WERI-Rb-1 (cell line): ENCODE data around the gene CCDC187.

Experiments
- DNase-seq: peaks from one replicate; pipeline ENCODE4 v3.0.0-alpha.2; 2020
- H3K27ac ChIP-seq: fragments of 250-450 bp; sonication (Bioruptor Pico); 2 replicates; pipeline ENCODE4 v1.5.1; 2020; ENCODE audit warnings: mild to moderate bottlenecking, moderate library complexity
- H3K27me3 ChIP-seq: fragments of 250-450 bp; sonication (Bioruptor Pico); 2 replicates; pipeline ENCODE4 v1.5.1; 2021; ENCODE audit warnings: mild to moderate bottlenecking, low read depth, moderate library complexity; ENCODE audit not compliant: insufficient read depth, severe bottlenecking
- H3K36me3 ChIP-seq: fragments of 250-450 bp; sonication (Bioruptor Pico); 2 replicates; pipeline ENCODE4 v1.5.1; 2020; ENCODE audit warnings: mild to moderate bottlenecking, moderate library complexity
- H3K4me3 ChIP-seq: 2 replicates; pipeline ENCODE4 v1.5.1; 2011; ENCODE audit warnings: low read depth, mild to moderate bottlenecking, control low read depth, low read length
- H3K9me3 ChIP-seq: fragments of 250-450 bp; sonication (Bioruptor Pico); 2 replicates; pipeline ENCODE4 v1.5.1; 2021; ENCODE audit warnings: mild to moderate bottlenecking, moderate library complexity; ENCODE audit not compliant: severe bottlenecking
- TF ChIP-seq, protein P1 (sequence below): IDR thresholded peaks from 2 replicates; pipeline ENCODE4 v1.5.1; 2011; ENCODE audit warnings: low read depth, mild to moderate bottlenecking, control low read depth, inconsistent platforms, low read length

Gene CCDC187

DNA sequence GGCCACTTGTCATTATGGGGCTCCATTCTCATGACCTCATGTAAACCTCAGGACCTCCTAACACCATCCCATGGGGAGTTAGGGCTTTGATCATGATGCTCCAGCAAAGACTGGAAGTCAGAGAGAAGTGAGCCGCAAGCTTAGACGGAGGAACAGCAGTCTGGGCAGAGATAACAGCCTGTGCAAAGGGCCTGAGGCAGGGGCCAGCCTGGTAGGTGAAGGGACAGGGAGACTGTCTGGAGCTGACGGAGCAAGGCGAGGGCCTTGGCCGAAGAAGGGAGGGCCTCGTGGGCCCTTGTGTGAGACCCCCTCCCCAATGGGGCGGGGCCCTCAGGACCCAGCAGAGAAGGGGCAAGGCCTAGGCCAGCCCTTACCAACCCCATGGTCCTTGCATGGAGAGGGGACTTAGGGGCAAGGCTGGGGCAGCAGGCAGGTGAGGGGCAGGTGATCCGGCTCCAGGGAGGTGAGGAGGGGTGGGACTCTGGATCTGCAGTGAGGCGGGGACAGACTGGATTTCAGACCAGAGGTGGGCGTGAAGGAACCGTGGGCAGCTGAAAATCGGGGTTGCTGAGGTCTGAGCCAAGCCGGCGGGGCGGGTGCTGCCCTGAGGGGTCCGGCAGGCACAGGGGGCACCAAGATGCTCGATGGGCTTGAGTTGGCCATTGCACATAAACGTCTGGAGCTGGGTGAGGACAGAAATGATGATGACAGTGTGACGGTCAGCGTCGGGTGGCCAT lies 40.8 kb upstream of the CCDC187 start:
- Histone ChIP-seq H3K9me3 (no peaks in the 10 kb centered on the region), H3K27ac (no peak overlapping the region; the same call in 1 of the 2 replicates), H3K27me3 (no peaks in the 10 kb centered on the region), H3K4me3 (no peak overlapping the region), H3K36me3 (peaks cover 52% of the 10 kb centered on the region)
- TF ChIP-seq, protein P1, sequence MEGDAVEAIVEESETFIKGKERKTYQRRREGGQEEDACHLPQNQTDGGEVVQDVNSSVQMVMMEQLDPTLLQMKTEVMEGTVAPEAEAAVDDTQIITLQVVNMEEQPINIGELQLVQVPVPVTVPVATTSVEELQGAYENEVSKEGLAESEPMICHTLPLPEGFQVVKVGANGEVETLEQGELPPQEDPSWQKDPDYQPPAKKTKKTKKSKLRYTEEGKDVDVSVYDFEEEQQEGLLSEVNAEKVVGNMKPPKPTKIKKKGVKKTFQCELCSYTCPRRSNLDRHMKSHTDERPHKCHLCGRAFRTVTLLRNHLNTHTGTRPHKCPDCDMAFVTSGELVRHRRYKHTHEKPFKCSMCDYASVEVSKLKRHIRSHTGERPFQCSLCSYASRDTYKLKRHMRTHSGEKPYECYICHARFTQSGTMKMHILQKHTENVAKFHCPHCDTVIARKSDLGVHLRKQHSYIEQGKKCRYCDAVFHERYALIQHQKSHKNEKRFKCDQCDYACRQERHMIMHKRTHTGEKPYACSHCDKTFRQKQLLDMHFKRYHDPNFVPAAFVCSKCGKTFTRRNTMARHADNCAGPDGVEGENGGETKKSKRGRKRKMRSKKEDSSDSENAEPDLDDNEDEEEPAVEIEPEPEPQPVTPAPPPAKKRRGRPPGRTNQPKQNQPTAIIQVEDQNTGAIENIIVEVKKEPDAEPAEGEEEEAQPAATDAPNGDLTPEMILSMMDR, result no peak
- DNase-seq, result no peak

GRCh38 chr9:136343884-136344269 lies 40.0 kb upstream of the CCDC187 start:
- DNase-seq, result no peak
- Histone ChIP-seq H3K27me3 (no peaks in the 10 kb centered on the region), H3K4me3 (no peak overlapping the region), H3K27ac (peak overlapping the region; percentile 89), H3K9me3 (no peaks in the 10 kb centered on the region), H3K36me3 (peaks cover 54% of the 10 kb centered on the region)
- TF ChIP-seq, protein P1, result no peak

DNA sequence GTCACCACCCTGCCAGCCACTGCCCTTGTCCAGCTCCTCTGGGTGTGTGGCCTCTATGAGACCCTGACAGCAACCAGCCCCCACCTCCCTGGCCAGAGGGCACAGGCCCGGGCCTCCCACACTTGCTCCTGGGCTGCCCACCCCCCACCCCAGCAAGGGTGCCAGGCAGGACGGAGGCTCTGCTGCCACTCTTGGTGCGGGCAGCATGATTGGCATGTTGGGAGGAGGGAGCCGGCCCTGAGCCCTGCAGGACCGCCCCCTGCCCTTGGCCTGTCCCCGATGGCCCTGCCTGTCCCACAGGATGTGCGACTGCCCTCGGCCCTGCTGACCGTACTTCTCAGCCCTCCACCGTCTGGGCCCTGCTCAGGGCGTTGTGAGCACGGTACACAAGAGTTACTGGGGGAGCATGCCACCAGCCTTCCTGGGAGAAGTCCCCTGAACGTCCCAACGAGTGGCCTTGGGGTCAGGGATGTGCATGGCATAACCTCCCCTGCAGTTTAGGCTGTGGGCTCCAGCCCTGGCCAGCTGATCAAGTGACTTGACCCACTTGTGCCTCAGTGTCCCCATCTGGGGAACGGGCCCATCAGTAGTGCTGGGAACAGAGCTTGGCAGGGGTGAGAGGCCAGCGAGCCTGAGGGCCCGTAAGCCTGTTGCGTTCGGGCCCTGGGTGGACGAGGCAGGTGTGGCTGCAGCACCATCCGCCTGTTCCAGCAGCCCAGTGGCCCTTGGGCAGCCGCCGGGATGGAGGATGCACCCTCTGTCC lies 39.4 kb upstream of the CCDC187 start:
- Histone ChIP-seq H3K27me3 (no peaks in the 10 kb centered on the region), H3K9me3 (no peaks in the 10 kb centered on the region), H3K4me3 (no peak overlapping the region), H3K27ac (peak overlapping the region; percentile 89), H3K36me3 (peaks cover 58% of the 10 kb centered on the region)
- TF ChIP-seq, protein P1, result no peak
- DNase-seq, result no peak

DNA sequence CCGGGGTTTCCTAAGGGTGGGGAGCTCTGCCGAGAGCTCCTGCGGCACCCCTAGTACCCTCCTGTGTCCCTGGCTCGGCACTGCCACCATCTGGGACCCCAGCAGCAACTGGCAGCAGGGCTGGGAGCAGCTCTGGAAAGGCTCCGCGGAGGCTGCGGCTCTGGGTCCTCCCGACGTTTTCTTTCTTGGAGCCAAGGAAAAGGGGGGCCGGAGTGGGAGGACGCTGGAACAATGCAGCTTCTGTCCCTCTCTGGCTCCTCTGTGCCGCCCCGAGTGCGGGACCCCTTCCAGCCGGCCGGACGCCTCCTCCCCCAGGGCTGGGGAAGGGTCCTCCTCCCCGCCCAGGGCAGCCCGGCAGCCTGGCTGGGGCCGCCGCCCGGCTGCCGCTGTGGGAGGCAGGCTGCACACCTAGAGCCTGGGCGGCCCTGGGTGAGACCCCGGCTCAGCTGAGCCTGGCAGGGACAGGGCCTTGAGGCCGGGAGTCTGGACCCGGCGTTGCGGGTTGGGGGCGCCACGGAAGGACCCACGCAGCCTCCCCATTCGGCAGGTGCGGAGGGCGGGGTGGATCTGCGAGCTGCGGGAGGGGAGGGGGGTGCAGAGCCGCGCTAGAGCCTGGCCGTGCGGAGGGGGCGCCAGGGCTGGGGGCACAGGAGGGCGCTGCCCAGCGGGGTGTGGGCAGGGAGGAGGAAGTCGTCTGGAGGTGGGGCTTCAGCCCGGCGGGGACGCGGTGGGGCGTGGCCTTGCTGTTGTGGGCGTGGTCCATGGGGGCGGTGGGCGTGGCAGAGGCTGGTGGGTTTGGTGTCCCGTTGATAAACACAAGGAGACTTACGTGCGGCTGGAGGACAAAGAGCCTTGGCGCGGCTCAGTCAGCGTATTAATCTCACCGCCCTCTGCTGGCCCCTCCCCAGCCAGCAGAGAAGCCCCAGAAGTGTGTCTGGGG lies 38.6 kb upstream of the CCDC187 start:
- Histone ChIP-seq H3K36me3 (peaks cover 67% of the 10 kb centered on the region), H3K27ac (peak overlapping the region; percentile 89), H3K27me3 (no peaks in the 10 kb centered on the region), H3K9me3 (no peaks in the 10 kb centered on the region), H3K4me3 (no peak overlapping the region)
- peak; percentile 92 for DNase-seq
- TF ChIP-seq, protein P1, result 0 out of 2 replicates have a peak, but pooled peaks have one; percentile 13

DNA sequence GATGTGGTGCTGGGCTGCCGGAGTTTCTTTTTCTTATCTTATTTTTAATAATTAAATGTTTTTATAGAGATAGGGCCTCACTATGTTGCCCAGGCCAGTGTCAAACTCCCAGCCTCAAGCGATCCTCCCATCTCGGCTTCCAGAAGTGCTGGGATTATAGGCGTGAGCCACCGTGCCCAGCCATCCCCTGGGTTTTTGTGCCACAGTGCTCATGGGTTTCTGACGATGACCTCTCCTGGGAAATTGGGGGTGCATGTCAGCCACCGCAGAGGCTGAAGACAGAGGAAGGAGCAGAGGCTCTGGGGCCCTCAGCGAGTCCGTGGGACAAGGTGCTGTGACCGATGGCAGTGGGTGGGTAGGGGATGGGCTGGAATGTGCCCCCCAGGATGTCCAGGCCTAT lies 37.9 kb upstream of the CCDC187 start:
- H3K4me3 ChIP-seq, result no peak overlapping the region
- DNase-seq, result no peak
- TF ChIP-seq, protein P1, result no peak
- peaks cover 74% of the 10 kb centered on the region for H3K36me3 ChIP-seq
- H3K27ac ChIP-seq, result peak overlapping the region; percentile 70
- no peaks in the 10 kb centered on the region for H3K9me3 ChIP-seq
- no peaks in the 10 kb centered on the region for H3K27me3 ChIP-seq
